Activated CD8-positive, alpha-beta memory T cell treated with anti-CD3 and anti-CD28 coated beads for 4 hours (primary cell): ENCODE results near the gene ATL1.
A peak's percentile ranks its signal among the peaks of the same experiment; 100 is the strongest.

Experiments
- DNase-seq, 2 donors: peaks; one replicate each; pipeline ENCODE4 v3.0.0-alpha.2; 2020; ENCODE audit warnings: low read depth in 2 of 2

ATL1 gene

DNA sequence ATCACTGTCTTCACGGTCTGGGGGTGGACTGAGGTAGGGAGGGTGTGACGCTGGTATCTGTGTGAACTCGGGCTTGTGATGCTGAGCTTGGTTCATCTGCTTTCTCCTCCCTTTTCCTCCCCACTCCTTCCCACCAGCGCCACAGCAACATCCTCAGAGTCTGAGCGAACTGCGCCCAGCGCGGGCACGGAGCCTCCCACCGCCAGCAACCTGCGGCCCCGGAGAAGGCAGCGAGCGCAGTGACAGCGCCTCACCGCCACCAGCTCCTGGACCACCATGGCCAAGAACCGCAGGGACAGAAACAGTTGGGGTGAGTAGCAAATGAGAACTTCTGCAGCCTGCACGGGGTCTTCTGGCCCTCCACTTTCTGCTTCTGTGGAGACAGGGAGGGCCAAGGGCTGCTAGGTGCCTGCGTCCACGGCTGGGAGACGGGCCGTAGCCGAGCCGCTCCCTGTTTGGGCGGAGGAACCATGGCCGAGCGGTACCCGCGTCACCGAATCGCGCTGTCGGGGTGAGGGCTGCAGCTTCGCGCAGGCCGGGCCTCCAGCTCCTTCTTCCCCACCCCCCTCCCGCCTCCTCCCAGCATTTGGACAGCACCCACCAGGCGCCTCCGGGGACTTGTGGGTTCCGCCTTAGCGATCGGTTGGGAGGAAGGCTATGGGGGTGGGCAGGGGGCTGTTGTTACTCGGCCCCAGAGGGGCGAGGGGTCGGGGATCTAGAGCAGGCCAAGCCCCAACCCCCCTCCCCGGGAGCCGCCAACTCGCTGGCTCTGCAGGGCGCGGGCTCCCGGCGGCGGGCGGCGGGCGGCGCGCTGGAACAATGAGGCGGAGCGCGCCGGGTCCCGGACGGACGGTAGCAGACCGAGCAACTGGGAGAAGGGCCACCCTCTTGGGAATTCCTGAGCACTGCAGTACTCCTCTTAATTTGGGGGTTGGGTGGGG, at the start of gene ATL1:
ATL1 (plus strand) TSS at position 156 of the 941 bp plus-strand sequence; CDS start at position 277, 121 bp downstream.
- no peak for DNase-seq

DNA sequence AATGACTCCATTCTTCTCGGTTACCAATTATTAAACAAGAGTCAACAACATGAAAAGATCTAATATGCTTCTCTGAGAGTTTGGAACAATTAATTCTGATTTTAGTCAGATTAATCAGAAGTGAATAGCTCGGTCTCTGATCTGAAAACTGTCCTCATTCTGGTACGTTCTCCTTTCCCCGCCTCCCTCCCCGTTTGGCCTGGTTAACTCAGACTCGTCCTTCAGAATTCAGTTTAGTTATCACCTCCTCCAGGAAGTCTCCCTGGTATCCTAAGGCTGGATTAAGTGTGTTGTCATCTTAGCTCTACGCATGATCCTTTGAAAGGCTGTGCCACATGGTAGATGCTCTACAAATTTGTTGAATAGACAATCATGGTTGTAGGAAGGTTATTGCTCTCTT, 49.8 kb upstream of the ATL1 start:
- DNase-seq, result no peak

DNA sequence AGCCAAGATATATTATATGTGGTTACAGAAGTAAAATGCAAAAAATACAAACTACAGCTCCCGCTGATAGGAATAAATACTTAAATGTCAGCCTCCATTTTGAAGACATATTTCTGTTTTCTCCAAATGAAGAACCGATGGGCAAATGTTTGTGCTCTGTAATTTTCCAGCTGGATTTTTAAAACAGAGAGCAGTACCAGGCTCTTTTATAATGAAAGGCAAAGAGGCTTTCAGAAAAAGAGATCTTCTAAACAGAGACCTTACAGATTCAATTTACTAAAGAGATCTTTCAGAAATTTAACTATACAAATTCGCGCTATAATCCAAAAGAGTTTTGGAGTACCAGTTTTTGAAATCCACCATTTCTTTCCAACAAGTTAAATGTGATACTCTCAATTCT, 47.5 kb upstream of the ATL1 start:
- no peak for DNase-seq

DNA sequence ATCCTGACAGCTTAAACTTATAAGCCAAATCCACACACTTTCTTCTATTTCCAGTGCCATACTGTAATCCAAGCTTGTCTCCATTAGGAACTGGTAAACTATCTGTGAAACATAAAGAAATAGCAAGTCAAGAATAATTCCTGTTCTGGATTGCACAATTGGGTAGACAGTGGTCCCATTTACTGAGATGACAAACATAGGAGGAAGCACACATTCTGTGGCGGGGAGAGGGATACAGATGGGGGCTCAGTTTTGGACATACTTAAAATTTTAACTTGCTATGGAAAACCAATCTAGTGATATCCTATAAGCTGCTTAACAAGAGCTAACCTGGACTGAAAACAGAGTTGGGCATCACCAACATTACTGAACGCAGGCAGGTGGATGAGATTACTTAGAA, 43.9 kb upstream of the ATL1 start:
- no peak for DNase-seq

DNA sequence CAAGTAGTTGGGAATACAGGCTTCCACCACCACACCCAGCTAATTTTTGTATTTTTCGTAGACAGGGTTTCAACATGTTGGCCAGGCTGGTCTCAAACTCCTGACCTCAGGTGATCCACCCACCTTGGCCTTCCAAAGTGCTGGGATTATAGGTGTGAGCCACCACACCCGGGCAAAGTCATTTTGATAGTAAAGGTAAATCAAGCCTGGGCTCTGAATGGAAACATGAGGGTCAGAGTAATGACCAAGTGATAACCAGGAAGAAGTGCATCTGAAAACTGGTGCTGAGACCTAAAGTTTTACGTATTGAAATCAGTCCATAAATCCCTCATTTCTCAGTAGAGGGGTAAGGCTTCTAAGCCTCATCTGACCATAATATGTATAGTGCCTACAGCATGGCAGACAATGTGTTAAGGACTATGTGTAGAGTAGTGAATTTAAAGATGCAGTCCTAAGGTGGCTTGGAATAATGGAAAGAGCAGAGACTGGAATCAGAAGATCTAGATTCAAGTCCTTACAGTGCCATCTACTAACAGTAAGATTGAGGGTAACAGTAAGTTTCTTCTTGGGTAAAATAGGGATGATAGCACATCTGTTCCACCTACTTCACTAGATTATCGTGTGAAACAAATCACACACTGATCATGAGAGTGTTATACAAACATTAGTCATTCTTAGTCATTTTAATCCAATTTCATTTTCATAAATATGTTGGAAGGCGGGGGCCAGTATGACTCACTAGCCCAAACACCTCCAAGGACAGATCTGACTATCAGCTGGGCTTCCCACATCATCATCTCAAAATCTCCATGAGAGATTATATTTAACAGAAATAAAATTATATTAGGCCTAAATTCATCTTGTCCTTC, 38.8 kb upstream of the ATL1 start:
- DNase-seq, result peak; percentile 24 to 46

DNA sequence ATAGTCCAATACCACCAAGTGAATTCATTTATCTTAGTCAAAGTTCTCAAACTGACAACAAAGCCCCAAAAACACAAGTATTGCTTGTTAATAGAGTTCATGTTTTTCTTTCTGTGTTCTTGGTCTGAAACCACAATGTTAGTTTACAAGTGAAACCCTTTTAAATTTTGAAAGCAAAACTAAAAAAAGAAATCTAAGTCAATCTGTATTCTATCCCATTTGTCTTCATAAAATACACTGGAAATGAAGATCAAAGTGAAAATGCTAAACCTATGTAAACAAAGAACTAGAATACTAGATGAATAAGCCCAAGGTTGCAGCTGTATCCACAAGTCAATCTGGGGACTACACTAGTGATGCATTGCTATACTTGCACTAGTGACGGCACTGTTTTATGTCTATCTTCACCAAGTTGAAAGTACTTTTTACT, 38.0 kb upstream of the ATL1 start:
- DNase-seq, result no peak

DNA sequence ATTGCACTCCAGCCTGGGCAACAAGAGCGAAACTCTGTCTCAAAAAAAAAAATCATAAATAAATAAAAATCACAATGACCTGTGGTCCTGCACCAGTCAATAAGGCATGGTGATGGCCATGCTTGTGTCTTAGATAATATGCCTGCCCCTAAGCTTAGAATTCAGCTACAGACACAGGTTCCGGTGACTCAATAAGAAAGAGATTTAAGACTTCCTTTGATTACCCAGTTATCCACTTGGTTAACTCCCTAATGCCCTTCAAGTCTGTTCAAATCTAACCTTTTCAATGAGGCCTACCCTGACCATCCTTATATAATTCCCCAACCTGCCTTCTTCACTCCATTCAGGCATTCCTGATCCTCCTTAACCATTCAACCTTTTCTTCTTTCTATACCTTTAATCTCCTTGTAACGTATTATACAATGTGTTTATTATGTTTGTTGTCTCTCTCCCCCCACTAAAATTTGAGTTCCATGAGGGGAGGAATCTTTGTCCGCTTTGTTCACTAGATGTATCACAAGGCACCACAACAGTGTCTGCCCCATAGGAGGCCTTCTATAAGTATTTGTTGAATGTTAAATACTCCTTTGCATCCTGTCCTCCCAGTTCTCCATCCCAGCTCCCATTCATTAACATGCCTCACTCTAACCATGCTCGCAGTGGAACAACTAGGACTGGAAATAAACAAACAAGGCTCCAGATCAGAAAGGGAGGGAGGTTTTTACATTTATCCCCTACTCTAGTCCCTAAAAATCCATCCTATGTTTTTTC, 36.5 kb upstream of the ATL1 start:
- DNase-seq, result no peak

DNA sequence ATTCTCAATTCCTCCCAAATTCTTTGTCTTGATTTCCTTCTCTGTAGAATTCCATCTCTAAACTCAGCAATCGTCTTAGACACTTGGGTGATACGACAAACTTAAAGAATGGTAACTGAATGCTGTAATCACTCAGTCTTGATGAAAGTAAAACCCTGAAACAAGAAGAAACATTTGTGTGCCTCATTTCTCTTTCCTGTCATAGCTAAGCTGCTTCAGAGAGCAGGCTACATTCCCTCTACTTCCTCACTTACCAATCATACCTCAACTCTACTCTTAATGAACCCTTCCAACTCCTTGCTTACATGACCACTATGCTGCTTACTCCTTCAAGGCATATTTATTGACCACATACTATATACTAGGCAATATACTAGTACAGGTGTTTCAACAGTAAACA, 35.9 kb upstream of the ATL1 start:
- DNase-seq, result no peak

DNA sequence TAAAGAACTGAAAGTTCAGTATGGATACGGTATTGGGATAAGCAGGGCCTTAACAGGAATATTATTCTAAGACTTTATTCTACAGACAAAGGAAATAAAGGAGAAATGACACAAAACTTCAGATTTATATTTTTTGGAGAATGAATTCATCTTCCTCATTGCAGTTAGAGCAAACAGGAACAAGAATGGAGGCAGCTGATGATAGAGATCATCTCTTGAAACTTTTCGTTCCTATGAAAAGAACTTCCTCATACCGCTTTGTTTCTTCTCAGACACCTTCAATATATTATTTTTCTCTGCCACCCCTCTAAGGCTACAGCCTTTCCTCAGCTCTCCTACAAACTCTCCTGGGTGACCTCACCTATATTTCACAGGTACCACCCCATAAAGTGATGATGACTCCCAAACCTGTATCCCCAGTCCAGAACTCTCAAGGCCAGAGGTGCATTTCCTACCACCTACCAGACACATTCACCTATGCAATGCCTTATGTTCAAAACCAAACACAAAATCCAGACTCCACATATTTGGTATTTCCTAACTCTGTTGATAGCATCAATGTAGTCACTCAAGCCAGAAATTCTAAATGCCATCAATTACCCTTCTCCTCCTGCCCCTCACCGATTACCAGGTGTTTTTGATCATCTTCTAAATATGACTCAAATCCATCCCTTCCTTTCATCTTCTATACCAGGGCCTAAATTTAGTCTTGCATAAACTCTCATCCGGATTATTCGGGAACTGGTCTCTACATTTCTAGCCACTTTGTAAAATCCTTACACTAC, 35.0 kb upstream of the ATL1 start:
- DNase-seq, result no peak

DNA sequence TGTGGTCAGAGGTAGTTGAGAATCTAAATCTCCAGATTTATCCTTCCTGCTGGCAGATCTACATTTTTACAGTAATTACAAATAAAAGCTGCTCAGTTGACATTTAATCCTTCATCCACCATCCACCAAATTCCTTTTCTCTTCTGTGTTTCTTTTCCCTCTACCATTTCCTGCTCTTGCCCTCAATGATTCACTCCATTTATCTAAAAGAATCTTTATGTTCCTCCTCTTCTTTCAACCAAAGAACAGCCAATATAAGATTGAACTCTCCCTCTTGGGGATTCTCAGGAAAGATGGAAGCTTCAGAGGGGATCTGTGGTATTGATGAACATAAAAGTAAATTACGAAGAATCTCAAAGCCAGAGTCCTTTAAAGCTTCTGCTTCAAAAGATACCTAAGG, 31.9 kb upstream of the ATL1 start:
- DNase-seq, result no peak

DNA sequence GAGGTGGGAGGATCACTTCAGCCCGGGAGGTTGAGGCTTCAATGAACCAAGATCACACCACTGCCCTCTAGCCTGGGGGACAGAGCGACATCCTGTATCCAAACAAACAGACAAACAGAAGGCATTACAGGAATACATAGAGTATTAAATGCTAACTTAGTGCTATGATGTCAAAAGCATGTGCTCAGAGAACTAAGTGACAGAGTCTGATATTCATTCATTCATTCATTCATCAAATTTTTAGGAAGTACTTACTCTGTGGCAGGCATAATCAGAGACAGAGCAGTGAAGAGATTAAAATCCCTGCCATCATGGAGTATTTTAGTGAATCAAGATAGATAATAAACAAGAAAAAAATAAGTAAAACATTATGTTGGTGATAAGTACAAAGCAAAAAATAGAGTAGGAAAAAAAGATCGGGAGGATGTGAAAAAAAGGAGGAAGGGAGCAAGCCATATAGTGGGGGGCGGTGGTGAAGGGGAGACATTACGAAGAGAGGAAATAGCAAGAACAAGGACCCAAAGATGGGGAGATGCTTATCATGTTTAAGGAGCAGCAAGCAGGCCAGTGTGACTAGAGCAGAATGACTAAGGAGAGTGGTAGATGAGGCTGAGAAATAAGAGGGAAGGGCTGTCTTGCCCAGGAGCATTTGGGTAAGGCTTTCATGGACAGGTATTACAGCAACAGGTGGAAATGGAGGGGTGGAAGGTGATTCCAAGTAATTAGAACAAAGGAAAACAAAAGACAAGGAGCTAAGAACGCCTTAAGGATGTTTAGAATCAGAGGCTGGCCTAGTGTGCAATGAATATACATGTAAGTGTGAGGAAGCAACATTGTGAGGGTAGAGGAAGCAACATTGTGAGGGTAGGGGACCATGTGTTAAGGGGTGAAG, 30.4 kb upstream of the ATL1 start:
- no peak for DNase-seq

DNA sequence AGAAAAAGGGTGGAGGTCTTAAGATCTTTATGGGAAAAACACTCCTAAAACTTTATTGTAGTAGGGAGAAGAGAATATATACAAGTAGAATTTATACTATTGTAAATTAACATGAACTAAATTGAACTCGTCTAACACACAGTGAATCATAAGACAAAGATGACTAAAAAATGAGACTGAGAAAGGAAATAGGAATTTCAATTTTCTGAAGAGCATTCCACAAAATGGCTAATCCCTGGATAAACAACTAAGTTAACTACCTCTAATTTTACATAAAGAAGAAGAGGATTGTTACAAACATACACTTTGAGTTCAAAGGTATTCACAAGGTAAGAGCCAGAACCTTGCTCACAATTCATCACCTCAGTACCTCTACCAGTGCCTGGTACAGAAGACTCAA, 29.6 kb upstream of the ATL1 start:
- DNase-seq, result no peak

DNA sequence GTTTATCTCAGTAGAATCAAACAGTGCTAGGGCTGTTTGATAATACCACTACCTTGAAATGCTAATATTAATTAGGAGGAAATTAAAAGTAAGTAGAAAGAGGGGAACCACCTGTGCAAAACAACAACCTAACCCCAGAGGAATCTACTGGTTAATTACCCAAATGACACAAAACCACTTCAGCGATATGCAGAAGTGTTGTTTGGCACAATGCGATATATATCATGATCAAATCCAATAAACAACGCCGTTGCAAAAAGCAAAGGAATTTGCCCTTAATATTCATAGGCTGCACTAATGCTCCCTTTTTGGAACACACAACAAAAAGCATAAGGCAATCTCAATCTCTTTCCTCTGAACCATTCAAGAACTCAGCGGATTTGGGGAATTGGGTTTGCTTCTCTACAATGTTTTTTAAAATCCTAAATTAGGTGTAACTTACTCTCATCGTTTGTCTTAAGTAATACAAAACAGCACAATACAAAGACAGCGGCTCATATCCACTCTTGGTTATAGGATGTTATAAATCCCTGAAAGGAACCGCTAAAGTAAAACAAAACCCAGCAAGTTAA, 29.1 kb upstream of the ATL1 start:
- DNase-seq, result no peak

DNA sequence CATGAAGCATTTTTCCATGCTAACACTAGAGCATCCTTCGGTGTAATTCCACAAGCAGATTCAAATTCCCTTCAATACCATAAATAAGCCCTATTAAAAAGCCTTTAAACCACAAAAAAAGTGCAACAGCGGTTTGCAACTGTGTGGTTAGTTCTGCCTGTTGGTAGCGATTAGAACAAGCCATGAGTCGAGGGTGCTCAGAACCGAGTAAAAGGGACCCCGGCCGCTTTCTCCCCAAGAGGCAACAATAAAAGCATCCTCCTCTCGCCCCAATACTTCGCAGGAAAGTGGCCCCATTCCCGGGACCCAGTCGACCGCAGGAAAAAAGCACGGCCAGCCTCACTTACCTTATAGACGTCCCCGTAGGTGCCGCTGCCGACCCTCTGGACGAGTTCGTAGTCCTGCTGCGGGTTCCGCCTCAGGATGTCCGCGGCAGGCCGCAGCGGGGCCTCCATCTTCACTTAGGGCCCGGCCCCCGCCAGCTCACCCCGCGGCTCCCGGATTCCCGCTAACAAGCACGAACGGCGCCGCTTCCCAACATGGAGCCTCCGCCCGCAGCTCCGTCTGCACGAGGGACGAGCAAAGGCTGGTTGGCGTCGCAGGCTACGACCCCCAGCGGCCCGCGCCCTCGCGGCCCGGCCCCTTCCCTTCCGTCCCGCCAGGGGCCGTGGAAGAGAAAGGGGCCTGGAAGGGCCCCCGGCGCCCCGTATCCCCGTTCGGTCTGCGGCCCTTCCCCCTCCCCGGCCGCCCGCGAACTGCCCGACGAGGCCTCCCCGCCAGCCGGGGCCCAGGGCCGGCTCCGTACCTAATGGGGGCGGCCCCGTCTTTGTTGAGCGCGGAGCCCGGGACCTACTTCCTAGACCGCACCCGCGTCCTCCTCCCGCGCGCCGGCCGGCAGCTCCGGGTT, 28.1 kb upstream of the ATL1 start:
- DNase-seq, result peak; percentile 1 to 12

DNA sequence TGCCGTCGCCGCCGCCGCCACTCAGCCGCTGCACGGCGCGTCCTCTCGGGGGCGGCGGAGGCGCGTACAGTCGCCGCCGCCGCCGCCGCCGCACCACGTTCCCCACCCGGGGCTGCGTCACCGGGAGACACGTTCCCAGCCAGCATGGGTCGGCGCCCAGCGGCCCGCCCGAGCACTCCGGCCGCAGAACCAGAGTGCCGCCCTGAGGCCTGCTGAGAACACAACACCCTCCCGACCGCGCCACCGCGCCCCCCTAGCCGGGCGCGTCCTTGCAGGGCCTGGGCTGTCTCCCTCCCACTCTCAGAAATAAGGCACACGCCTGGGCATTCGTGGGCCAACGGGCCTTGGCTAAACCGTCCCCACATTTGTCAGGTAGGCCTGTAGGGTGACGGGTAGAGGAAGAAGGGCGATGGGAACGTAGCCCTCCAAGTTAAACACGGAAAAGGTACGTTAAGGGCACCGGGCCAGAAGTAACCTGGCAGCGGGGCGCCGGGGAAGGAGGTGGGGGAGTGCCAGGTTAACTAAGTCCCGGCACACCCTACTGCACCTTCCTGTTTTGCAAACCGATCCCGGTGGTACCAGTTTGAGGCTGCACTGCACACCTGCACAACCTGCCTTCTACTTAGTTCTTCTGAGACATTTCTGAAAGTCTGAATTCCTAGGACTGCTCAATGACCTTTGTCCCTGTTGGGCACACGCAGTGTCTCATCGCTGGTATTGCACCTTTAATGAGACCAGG, 27.3 kb upstream of the ATL1 start, which contains the start of gene MAP4K5:
MAP4K5 (minus strand) TSS at position 68 of the 739 bp plus-strand sequence. CDS start 520 bp downstream, outside the sequence.
- DNase-seq, result peak; percentile 81 to 82

DNA sequence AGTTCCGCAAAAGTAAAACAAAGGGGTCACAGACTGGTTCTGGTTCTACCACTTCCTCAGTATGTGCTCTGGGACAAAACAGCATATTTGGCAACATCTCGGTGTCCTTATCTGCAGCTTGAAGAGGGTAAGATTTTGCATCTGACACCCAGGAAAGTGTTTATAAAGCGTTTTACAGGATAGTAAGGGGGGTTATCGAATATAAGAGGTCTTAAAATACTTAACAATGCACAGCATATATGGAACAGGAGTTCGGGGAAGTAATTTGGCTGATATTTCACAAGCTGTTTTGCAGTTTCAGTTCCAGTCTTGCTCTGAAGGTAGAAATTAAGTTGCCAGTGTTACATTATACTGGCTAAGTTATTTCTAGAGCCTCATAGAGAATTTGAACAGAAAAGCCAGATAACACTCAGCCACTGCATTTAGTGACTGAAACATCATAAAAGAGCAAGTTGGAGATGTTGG, 26.7 kb upstream of the ATL1 start:
- DNase-seq, result no peak

DNA sequence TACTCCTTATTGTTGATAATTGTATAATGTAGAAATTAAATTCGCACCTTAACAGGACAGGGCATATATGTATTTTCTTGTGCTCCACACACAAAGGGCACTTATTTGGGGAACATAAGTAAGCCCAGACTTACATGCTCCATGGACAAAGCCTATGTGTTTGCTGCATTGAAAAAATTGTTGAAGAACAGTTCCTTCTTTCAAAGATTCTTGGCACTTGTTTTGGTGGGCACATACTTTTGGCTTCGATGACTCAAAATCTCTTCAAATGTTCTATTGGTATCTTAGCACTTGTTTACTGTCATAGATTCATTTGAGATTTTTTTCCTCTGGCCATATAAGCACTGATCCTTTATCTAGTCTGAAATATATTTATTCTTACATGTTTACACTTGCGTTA, 26.1 kb upstream of the ATL1 start:
- DNase-seq, result no peak

DNA sequence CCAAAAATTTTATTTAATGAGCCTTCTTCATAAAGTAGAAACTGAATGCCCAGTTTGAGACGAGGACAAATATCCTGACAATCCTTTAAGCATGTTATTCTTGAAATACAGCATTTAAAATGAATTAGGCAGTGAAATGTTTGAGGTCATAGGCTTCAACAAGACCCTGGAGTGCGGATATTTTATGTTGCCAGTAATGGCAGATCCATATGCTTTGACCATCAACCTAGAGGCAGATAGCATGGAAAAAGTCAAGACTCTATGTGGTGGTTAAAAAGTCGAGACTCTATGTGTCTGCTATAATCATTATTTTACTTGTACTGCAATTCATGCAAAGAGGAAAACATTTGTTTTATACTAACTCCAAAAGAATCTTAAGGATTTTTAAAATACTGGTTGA, 25.5 kb upstream of the ATL1 start:
- DNase-seq, result no peak
